HG03354 (cell line): ENCODE measurements around the gene RBM45.

Source experiments
- ATAC-seq: cut with Tn5 transposase; IDR thresholded peaks from one replicate; pipeline ENCODE4 v1.9.1; 2021; ENCODE audit warnings: mild to moderate bottlenecking; ENCODE audit not compliant: unreplicated experiment, poor library complexity, severe bottlenecking

RBM45 gene

DNA sequence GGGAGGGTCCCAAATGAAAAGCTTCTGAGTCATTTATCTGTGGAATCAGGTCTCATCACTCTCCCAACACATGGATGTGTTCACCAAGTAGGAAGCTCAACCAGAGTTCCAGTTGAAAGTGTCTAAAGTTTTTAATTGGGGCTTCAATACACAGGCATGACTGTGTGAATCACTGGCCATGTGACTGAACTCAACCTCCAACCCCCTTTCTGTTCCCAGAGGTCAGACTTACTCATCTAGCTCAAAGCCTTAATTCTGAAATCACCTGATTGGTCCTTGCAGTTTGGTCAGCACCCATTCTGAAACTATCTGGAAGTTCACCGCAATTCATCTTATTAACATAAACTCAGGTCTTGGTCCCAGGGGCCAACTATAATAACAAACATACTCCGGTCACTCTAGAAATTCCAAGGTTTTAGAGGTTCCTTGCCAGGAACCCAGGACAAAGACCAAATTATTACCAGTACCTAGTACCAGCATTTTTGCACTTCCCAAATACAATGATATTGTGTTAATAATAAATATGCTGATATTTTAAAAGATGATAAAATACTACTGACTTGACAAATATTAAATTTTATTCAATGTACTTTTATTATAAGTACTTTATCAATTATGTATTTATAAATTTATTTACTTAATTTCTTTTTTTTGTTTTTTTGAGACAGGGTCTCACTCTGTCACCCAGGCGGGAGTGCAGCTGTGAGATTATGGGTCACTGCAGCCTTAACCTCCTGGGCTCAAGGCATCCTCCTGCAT lies 10.7 kb upstream of the RBM45 start:
- no peak for ATAC-seq

DNA sequence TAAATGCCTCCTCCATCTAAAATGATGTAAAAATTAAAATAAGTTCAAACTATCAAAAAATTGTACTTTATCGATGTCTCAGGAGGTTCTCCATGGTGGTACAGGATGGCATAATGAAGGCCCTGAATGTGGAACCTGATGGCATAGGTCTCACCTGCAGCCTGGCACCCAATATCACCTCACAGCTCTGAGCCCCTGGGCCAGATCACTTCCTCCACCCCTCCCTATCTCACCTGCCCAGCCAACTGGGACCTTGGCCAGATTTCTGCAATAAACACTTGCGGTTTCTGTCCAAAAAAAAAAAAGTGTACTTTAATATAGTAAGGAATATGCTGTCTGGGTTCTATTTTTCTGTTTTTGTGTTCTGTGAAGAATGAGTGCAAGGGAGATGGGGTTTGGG lies 6.7 kb upstream of the RBM45 start:
- no peak for ATAC-seq

DNA sequence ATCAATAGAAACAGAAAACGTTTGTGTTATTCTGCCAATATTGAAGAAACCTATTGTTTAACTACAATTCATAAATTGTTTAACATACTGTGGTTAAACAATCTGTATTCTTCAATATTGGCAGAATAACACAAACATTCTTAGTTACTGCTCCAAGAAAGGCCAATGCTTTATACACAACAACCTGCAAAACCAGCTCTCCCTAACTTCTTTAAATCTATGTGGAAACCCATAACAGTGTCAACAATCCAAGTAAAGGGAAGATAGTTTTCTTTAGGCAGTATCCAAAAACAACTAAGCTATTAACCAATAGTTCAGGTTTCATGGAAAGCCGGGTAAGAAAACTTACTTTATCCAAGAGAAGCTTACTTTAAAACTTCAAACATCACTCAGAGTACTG lies 6.2 kb upstream of the RBM45 start:
- no peak for ATAC-seq

DNA sequence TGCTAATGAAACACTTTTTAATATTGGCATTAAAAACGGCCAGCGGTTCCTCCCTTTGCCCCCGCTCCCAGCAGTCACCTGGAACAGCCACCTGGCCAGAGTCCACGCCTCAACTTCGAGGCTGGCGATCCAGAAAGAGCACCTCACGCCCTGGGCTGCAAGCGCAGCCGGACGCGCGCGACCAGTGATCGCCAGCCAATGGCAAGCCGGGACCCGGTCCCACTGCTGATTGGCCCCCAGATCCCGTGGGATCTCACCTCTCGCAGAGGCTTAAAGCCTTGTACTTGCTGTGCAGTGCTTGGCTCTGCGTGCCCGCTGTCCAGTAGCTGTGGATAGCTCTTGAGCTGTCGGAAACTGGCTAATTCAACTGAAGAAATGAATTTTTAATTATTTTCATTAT lies 4.1 kb upstream of the RBM45 start:
- ATAC-seq = no peak

DNA sequence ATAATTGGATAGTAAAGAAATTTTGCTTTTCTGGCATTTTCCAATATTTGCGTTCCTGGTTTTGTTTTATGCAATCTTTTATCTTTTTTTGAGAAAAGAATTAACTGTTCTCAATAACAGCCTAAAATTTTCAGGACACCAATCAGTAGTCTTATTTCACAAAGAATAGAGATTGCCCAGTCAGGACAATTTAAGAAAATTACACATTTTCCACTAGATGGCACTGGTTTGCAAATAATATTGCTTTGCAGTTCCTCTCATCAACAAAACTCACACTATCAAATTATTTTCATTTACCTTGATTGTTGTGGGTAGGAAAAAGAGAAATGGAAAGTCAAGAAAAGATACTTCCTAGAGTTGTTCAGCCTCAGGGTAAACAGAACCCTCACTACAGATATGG lies 2.4 kb upstream of the RBM45 start:
- no peak for ATAC-seq

DNA sequence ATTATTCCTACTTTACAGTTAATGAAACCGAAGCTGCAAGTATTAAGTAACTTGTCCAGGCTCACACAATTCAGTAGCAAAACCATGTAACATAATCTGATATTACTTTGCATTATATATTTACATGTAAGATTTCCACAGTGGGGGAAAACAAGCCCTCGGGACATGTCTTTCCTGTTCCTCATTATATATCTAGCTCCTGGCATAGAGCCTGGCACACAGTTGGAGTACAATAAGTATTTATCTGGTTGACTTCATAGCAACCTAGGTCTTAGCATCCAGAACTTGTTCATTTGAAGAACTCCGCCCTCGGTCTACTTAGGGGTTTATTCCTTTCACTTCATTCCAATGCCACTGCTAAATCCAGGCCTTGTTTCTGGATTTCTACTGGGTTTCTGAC lies 1.6 kb upstream of the RBM45 start:
- ATAC-seq = no peak

DNA sequence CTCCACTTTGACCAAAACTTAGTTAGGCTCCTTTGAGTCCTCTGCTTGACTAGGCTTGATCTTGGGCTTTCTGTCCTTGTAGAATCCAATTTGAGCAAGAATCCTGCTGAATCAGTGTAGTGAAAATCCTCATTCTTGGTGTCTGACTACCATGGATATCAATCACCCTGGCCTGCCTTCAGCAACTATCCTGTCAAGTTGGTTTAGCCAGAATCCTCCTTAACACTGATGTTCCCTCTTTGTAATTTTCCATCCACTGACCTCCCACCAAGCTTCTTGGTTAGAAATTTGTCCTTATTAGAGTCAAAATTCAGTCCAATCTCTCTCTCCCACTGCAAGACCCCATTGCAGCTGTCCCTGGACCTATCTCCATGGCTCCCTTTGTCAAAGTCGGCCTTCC lies 494 bp upstream of the RBM45 start:
- ATAC-seq = peak; percentile 1

DNA sequence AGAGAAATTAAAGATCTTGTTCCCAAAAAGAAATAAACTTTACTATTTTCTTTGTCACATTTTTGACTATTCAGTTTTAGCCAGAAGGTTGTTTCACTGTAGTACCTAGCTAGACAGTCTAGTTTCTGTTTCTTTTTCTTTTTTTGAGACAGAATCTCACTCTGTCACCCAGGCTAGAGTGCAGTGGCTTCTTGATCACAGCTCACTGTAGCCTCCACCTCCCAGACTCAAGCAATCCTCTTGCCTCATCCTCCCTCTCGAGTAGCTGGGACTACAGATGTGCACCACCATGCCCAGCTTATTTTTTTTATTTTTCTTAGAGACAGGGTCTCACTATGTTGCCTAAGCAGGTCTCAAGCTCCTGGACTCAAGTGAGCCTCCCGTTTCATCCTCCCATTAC lies 2.2 kb downstream of the RBM45 start:
- ATAC-seq = peak; percentile 41

DNA sequence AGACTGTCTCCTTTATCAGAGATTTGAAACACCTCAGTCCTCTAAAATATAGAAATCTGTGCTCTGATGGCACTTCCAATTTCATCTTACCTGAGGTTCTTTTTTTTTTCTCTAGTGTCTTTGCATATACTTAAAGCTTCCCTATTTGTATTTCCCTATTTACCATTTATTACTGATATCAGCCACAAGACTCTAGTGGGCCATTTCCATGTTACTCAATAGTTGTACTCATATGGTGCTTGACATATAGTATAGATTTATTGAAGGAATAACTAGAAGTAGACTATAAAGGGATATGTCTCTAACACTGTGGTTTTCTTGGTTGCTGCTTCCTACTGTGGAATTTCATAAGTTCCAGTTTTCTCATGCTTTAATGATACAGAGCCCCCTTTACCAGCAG lies 3.0 kb downstream of the RBM45 start:
- no peak for ATAC-seq

DNA sequence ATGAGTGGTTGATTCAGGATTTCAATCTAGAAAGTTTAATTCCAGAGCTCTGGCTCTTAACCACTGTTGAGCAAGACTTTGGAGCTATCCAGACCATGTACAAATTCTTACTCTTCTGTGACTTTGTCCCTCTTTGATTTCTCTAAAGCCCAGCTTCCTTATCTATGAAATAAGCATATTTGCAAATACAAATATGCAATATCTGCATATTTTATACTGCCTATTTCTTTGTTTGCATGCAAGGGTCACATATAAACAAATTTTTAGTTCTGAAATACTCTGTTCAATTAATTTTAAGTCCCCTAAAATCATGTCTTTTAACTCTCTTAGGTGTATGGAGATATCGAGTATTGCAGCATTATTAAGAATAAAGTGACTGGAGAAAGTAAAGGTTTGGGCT lies 5.5 kb downstream of the RBM45 start:
- no peak for ATAC-seq

DNA sequence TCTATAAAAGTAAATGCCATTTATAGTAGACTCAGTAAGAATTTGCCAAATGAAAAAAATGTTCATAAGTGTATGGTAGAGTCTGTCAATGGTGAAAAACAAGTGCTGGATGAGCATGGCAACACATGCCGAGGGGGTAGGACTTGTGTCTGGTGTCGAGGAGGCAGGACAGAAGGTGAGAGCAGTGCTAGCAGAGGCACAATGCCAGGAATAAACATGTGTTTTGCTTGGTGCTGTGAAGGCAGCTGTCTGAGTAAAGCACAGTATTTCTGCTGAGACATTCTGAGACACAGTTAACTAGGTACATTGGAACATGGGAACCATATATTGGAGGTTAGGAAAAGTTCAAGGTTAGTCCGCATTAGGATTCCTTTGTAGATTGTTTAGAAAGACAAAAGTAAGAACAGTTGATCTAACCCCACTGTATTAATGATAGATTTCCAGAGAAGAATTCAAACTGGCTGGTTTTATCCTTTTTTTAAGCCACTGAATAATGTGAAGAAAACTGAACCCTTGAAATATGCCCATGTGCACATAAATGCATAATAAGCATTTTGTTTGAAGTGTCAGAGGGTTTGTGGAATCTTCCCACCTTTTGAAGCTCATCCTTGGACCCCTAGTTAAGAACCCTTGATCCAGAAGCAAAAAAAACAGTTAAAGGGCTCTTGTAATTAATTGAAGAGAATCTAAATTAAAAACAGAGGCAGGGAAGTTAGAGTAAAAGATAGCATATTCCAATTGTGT lies 7.1 kb downstream of the RBM45 start:
- no peak for ATAC-seq

DNA sequence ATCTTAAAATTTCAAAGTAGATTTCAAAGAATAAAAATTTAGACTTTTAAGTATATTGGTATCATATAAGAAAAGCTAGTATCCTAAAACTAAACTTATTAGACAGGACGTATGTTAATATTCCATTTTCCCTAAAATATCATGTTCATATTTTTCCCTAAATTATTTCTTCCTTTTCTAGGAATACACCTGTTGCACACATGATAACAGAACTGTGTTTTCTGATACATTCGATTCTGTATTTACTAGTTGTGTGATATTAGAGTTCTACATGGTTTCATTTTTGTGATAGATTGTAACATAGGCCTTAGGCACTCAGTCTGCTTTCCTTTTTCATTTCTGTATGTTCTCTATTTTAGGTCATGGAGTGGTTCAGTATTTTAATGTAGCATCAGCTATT lies 10.9 kb downstream of the RBM45 start:
- no peak for ATAC-seq

DNA sequence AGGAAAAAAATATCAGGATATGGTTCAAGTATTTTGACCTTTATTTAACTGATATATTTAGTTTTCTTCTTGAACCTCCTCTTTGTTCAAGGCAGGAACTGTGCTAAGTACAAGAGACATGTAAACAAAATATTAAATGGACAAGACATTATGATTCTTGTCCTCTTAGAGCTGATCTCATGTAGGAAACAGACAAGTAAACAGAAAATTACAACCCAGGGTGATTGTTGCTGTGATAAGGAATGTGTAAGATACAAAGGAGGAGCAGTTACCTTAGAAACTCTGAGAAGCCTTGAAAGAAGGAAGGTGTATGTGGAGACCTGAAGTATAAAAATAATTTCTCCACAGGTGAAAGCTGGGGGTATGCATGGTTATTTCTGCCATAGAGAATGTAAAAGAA lies 12.9 kb downstream of the RBM45 start:
- ATAC-seq = no peak

DNA sequence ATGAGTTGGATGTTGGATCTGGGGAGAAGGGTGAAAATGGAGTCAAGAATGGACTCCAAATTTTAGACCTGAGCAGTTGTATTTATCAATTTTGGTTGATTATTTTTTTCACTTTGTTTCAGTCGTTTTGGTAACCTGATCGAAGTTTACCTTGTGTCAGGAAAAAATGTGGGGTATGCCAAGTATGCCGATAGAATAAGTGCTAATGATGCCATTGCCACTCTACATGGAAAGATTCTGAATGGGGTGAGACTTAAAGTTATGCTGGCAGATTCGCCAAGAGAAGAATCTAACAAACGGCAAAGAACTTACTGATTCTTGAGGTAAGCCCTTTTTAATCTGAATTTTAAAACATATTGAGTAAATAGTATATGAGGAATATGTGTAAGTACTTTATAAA lies 13.6 kb downstream of the RBM45 start:
- ATAC-seq = no peak

DNA sequence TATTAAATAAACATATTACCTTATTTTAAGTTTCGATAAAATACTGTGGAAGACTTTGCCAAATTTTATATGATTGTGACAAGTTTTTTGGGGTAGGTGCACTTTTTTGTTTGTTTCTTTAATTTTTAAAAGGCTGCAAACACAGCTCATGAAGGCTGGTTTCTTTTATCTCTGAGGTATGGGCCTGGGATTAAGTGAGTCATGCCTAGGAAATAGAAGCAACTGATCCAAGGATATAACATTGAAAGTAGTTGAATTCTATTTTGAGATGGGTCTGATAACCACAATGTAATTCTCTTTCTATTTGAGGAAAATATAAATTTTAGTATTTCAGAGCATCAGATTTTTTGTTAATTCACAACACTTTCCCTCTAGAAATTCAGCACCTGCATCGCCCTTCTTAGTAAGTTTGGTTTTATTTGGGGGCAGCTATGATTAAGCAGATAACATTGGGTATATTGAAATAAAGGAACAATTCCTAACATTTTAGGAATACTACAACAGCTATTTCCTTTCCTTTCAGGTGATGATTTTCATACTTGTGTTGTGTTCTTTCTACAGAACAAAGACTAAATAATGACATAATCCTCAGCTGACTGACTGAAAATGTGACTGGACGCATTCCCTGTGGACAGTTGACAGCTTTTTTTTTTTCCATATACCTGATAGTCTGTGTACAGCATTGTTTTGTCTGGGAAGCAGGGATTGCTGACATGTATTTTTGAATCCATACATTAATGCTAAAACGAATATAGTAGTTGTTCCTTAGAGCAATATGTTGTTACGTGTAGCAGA lies 16.8 kb downstream of the RBM45 start:
- no peak for ATAC-seq

DNA sequence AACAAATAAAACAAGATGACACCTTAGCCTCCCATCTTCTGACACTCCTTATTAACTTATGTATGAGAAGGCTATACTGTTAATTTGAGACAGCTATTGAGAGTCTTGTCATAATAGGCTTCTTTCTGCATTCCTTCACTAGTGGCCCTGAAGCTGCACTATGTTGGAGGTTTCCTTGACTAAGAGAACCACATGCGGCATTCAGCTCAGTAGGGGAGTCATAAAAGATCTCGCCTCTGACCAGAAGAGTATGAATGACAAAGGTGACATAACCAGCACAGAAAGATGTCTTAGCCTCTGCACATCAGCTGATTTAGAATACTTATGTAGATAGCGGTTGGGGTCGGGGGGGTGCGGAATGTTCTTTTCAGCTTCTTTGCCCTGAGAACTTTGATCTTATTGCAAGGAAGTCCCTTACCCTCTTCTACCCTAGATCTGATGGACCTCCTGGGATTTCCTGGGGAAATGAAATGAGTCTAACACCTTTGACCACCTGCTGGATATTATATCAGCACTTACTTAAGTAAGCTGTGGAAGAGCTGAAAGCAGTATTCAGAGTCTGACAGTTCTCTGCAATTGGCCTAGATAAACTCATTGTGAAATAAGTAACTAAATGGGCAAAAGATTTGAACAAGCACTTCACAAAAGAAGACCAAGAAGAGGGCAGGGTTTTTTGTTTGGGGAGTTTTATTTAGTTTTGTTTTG lies 24.2 kb downstream of the RBM45 start:
- no peak for ATAC-seq

DNA sequence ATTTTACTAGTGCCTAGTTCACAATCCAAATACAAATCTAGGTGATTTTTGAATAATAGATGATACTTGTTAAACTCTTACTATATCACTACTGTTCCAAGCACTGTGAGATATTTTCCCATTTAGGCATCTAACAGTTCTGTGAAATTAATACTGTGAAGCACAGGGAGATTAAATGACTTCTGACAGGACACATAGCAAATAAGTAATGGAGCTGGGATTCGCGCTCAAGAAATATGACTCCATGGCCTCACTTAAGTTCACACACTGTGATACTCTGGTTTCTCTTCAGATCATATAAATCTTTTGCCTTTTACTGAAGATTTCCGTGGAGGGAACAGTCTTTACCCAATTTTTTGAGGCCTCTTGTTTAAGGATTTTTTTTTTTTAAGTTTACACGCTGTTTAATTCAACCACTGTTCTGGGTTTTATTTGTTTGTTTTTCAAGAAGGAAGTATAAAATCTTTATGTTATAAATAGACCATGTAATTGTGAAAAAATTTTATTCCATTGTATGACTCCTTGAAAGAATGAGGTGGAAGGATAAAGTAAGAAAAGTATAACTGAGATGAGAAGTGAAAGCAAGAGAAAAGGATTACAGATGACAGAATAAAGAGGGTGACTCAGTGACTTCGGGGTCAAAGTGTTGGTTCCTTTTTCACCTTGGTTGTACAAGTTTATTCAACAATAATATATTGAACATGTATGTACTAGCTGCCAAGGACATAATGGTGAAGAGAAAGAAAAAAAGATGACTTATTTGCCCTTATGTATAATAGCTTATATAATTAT lies 30.2 kb downstream of the RBM45 start:
- no peak for ATAC-seq

DNA sequence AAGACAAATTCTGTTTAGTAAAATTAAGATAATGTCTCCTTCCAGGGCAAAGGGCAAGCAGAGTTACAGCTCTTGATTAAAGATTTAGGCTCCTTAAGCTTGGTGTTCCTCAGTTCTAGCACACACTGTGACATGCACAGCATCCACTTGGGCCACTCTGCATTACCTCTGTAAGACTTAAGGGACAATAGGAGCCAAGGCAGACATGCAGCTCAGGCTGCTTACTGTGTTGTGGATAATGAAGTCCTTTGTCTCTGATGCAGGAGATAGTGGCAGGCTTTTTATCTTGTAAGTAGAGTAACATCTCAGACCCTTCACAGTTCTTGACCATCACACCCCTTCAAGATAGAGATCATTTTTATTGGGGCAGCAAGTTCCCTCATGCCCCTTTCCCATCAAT lies 31.2 kb downstream of the RBM45 start:
- no peak for ATAC-seq

DNA sequence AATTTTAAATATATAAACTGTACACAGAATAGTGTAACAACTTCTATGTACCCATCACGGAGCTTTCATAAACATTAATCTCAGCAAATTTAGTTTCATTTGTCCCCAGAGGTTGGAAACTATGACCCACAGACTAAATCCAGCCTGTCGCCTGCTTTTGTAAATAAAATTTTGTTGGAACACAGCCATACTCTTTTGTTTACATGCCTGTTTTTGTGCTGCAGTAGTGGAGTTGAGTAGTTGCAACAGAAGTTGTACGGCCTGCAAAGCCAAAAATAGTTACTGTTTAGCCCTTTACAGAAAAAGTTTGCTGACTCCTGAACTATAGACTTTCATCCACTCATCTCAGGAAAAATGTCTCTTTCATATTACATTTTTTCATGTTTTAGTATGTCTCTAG lies 39.8 kb downstream of the RBM45 start:
- ATAC-seq = no peak
